Stimulated activated CD8-positive, alpha-beta memory T cell treated with anti-CD3 and anti-CD28 coated beads, Interleukin-15, amount 100 ng/mL, for 48 hours (primary cell): ENCODE results near the gene CD164L2.

Source experiments
- DNase-seq, 2 donors: peaks; one replicate each; pipeline ENCODE4 v3.0.0-alpha.2; 2020; ENCODE audit warnings: low read depth in 2 of 2

CD164L2 gene

DNA sequence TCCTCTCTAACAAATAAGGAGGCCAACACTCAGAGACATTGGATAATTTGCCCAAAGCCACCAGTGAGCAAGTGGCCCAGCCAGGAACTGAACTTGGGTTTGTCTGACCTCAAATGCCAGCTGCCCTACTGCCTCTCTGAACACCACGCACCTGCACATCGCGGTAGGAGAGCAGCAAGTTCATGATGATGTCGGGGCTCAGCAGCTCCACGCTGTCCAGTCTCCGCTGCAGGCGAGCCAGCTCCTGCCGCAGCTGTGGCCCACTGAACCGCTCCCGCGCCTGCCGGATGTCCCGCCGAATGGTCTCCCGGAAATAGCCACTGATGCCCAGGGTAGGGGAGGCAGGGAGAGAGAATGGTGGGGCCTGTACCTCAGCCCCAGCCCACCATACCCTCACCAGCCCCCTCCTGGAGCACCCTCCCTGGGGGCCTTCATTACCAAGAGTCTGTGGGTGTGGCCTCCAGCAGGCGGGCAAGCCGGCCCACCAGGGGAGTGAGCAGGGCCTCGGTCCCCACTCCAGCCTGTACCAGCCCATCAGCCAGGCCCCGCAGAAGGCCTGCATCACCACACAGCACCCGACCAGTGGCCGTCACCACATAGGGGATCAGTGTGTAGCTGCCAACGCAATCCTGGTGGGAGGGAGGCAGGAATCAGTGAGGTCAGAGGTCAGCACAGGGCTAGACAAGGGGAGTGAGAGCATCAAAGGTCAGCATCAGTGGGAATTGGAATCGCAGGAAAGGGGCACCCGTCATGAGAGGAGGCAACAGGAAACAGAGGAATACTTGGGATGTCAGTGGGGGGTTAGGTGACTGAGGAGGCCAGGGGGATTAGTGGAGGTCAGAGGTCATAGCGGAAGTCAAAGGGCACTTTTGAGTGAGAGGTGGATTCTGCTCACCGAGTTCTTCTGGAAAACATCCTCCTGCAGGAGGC, 19.1 kb downstream of the CD164L2 start:
- no peak for DNase-seq

DNA sequence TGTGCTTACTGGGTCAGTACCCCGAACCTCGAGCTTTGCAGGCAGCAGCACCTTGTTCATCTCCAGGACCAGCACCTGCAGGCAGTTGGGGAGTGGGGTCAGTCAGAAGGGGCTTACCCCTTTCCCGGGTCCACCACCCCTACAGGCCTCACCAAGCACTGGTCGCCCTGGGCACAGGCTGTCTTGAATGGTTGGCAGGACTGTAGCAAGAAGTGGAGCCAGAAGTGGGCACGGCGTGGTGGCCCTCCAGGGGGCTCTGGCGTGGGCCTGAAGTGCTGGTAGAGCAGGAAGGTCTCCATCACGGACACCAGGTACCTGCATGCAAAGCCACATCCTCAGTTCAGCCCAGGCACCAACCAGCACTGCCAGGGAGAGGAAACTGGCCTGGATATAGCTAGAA, 21.6 kb downstream of the CD164L2 start:
- no peak for DNase-seq

DNA sequence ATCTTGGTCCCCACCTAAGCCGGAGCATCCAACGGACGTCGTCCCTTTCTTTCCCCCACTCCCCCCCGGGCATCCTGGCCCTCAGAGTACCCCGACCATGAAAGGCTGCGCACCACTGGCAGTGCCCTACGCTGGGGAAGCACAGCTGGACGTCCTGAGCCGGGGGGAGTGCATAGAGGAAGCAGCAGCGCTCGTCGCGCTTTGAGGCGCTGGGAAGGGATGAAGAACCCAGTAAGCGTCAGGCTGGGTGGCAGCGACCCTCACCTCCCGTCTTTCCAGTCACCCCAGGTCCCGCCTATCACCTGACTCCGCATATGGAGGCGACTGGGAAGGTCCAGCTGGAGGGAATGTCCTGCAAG, 22.1 kb downstream of the CD164L2 start:
- DNase-seq, result no peak

DNA sequence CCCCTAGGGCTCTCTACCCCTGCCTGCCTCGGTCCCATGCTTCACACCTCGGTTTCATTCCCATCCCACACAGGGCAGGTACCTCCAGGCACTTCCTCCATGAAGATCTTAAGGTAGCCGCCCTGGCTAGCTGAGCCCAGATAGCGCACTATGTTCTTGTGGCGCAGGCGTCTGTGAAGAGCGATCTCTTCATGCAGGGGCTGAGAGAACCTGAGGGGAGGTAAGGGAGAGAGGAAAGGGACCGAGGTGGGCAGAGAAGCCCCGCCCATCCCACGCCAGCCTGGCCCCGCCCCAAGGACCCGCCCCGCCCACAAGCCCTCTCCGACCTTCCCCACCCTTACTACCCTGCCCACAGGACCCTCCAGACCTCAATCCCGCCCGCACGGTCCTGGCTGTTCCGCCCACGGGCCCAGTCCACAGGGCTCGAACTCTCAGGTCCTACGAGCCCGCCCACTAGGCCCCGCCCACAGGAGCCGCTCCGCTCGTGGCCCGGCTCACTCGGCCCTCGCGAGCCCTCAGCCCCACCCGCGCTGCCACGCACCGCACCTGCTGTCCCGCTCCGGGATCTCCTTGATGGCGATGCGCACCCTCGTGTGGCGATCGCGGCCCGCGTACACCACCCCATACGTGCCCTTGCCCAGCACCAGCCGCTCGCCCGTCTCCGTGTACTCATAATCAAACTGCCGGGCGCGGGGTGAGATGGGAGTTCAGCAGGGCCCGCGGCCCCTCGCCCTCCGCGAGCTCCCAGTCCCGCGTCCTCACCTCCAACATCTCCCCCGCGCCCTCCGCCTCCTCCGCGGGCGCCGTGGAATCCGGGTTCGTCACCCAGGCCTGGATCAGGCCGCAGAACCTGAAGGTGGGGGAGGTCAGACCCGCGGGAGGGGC, 22.7 kb downstream of the CD164L2 start:
- DNase-seq, result no peak

DNA sequence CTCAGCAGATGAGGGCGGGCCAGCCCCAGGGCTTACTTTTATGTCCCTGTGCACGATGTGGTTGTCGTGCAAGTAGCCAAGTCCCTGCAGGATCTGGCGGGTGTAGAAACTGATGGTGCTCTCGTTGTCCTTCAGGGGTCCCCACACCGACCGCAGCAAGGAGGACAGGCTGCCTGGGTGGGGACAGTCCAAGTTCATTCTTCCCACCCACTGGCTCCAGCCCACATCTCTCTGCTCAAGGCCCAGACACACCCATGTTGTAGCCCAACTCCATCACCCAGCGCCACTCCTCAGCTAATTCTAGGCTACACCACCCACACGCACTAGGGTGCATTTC, 23.3 kb downstream of the CD164L2 start:
- no peak for DNase-seq

DNA sequence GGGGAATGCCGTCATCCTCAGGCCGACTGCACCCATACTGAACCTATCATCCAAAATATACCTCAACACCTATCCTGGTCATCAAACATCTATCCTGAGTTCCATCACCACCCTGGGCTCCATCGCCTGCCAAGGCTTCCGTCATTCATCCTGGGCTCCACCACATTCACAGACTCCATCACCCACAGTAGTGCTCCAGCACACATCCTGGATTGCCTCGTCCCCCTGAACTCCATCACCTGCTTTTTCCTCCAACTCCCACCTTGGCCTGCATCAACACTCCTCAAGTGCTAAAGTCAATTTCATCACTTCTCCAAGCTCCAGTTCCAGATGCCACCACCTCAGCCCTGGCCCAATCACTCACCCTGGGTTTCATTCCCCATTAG, 24.2 kb downstream of the CD164L2 start:
- no peak for DNase-seq

DNA sequence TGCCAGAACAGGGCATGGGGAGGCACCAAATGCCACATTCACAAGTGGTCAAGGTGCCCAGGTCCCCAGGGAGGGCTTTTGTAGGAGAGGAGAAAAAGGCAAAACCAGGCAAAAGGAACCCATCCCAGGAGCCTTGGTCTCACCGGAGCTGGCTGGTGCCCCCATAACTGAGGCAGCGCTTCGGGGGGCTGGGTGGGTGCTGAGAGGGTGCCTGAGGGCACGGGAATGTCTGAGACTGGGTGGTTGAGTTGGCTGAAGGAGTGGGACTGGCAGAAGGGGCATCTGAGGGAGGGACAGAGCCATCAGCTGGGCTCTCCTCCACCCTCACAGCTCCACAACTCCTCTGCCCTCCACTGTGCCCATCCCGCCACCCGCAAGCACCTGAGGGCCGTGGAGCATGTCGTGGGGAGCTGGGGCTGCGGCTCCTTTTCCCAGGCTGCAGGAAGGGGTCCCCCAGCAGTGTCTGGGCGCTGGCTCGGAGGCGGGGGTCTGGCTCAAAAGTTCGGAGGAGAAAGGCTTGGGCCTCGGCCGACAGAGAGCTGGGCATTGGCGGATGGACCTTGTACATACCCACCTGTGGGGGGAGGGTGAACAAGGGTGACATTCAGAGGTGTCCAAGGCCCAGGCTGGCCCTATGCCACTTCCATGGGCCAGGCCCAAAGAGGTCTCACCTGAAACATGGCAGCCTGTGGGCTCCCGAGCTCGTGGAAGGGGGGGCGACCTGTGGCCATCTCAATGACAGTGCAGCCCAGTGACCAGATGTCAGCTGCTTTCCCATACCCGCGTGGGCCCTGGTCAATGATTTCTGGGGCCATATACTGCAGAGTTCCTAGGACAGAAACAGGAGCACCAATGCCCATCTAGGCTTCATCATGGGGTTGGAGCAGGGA, 24.9 kb downstream of the CD164L2 start:
- no peak for DNase-seq

DNA sequence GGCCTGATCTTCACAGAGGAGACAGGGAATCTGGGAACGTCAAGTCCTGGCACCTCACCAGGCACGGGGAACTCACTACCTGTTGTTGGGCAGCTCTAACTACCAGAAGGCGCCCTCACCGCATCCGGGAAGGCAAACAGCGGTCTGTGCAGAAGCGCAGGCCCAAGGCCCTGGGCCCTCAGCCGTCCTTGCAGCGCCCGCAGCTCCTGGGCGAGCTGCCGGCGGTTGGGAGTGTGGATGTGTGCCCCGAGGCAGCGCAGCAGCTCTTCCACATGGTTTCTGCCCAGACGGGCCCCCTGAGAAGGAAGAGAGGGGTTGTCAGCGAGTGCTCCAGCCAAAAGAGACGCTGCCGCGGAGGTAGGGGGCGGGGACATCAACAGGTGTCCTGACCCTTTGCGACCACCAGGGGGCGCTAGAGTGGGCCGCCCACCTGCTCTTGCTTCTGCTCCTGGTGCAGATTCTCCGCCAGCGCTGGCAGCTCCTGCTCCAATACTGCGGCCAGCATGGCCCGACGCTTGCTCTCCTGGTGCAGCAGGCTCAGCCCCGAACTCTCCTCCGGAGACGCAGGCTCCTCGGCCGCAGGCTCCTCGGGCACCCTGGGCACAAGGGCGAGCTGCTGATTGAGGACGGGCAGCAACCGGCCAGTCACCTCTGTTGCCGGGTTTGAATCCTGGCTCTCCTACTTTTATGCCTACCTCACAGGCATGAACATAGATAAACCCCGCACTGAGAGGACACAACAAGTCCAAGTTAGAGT, 25.7 kb downstream of the CD164L2 start:
- peak; percentile 65 to 68 for DNase-seq

DNA sequence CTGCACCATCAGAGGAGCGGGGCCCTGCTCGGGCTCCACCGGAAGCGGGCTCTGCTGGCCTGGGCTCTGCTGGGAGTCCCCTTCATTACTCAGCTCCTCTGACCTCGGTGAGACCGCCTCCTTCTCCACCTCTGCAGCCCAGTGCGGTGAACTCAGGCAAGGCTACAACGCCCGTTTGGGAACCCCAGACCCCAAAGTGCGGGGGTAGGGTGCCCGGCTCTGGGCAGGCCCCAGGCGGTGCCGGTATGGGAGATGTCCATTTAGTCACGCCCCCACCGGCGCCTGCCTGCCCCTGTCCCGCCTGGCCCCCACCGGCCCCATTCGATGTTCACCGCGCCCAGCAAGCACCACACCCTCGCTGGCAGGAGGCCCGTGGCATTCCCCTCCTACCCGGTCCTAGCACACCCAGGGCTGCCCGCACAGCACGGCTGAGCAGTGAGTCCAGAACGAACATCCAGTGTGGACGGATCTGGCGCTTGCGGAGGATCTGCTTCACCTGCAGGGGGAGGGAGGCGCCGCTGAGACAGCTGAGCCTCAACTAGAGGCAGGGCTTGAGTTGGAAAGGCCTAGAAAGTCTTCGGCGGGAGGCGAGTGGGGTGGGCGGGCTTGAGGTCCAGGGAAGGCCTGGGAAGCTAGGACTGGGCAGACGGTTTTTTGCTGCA, 26.4 kb downstream of the CD164L2 start:
- peak in 1 of 2 donors; percentile 41 for DNase-seq

DNA sequence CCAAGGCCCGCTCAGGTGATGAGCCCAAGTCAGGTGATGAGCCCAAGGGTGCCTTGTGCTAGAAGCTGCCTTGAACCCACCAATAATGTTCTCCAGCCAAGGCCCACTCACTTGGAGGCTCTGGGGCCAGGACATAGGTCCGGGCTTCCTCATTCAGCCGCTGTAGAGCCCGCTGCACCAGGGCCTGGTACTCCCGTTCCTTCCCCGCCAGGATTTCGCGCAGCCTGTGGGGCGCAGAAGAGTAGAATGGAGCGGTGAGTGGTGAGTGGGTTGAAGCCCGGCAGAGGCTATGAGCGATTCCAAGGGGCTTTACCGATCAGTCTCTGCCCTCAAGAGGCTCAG, 26.9 kb downstream of the CD164L2 start:
- DNase-seq, result no peak

DNA sequence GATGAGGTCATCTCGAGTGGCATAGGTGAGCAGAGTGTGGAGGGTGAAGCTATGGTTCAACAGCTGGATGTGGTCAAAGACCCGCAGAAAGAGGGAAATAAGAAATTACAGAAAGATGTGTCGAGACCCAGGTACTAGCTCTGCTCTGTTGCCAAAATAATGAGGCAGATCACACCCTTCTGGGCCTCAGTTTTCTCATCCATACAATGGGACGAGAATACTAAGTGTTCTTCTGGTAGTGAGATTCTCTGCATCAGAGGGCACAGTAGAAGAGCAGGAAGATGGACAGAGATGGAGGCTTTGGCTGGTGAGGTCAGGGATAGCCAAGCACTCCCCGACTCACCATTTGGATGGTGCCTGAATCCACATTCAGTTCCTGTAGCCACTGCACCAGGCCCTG, 27.4 kb downstream of the CD164L2 start:
- DNase-seq, result no peak

DNA sequence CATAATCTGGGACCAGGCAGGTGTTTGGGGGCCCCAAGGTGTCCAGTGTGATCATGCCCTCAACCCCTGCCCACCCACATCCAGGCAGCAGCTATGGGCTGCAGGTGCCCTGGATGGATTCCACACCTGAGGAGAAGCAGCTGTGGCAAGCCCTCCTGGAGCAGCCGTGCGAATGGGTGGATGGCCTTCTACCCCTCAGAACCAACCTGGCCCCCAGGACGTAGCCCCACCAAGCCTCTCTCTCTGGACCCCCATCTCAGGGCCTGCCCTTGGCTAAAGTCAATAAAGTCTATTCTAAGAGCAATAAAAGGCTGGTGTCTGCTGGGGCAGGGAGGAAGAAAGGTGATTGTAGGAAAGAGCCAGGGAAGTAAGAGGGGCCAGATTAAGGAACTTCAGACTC, 29.5 kb downstream of the CD164L2 start:
- DNase-seq, result no peak

DNA sequence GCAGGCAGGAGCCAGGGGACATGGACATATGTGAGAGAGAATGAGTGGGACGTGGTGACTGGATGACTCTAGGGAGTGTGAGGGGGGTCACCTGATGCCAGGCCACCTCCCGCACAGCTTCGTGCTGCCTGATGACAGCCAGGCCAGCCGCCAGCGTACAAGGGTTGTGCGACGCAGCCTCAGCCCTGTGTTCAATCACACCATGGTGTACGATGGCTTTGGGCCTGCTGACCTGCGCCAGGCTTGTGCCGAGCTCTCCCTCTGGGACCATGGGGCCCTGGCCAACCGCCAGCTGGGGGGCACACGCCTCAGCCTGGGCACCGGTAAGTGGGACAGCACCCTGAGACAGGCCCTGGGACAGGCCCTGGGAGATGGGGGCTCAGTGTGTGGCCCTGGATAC, 30.0 kb downstream of the CD164L2 start:
- no peak for DNase-seq

DNA sequence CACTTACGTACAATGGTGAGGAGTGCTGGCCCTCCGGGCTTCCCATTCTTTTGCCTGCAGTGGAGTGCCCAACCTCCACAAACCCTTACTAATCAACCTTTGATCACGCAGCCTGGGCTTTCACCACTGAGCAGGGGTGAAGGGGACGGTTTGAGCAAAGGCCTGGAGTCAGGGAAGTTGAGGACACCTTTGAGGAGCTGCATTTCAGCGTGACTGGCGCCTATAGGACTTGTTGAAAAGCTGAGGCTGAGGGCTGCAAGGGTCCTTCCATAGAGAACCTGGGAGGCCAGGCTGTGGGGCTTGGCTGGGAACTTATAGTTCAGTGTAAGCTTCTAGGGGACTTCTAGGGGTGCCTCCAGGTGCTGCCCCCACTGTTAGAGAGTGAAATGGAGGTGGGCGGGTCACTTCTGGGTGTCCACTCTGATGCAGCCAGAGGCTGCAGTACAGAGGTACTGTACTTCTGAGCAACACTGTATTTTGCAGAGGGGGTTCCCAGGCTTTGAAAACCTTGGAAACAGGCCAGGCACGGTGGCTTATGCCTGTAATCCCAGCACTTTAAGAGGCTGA, 31.5 kb downstream of the CD164L2 start:
- DNase-seq, result no peak

DNA sequence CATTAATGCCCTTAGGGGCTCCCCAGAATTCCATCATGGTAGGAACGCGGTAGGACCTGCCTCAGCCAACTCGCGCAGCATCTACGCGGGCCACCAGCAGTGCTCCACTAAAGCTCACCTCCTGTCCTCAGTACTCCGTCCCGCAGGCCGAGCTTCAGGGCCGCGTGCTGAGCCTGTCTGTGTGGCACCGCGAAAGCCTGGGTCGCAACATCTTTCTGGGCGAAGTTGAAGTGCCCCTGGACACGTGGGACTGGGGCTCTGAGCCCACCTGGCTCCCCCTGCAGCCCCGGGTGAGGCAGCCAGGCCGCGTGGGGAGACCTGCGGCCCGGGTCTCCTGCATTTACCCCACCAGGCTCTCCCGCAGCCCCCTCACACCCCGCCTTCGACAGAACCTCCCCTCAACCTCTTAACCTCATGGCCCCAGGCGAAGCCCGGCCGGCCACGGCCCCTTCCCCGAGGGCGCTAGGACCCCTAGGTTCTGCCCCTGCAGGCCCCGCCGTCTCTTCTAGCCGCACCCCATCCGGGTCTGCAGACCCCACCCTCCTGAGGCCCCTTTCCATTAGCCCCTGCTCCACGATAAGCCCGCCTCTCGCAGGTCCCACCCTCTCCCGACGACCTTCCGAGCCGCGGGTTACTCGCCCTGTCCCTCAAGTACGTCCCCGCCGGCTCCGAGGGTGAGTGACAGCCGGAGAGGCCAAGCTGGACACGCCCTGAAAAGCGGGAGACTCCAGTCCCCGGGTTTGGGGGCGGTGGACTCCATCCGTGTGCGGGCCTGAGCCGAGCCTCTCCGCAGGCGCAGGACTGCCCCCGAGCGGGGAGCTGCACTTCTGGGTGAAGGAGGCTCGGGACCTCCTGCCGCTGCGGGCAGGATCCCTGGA, 32.2 kb downstream of the CD164L2 start:
- no peak for DNase-seq

DNA sequence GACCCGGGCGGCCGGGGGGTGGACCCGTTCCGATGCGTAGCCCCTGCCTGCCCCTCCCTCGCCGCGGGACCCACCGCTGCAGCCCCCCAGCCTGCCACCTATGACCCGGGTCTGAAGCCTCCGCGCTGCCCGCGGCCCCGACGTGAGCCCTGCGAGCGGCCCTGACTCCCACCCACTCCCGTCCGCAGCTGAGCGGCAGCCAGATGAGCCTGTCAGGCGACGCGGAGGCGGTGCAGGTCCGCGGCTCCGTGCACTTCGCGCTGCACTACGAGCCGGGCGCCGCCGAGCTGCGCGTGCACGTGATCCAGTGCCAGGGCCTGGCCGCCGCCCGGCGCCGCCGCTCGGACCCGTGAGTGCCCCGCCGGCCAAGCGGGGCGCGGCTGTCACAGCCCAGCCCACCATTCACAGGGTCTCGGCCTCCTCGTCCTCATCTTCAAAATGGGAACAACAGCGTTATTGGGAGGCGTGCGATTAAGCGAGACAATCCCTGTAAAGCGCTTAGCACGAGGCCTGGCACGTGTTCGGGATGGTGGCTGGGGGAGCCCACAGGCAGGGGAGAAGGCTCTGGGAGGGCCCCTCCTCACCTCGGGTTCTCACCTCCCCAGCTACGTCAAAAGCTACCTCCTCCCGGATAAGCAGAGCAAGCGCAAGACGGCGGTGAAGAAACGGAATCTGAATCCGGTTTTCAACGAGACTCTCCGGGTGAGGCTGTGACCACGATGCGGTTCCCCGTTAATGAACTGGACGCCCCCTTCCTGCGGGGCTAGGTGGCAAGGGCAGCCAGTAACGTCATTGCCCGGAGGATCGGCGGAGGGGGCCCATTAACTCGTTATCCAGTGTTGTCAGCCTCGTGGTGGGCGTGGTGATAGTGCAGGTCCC, 33.1 kb downstream of the CD164L2 start:
- no peak for DNase-seq

DNA sequence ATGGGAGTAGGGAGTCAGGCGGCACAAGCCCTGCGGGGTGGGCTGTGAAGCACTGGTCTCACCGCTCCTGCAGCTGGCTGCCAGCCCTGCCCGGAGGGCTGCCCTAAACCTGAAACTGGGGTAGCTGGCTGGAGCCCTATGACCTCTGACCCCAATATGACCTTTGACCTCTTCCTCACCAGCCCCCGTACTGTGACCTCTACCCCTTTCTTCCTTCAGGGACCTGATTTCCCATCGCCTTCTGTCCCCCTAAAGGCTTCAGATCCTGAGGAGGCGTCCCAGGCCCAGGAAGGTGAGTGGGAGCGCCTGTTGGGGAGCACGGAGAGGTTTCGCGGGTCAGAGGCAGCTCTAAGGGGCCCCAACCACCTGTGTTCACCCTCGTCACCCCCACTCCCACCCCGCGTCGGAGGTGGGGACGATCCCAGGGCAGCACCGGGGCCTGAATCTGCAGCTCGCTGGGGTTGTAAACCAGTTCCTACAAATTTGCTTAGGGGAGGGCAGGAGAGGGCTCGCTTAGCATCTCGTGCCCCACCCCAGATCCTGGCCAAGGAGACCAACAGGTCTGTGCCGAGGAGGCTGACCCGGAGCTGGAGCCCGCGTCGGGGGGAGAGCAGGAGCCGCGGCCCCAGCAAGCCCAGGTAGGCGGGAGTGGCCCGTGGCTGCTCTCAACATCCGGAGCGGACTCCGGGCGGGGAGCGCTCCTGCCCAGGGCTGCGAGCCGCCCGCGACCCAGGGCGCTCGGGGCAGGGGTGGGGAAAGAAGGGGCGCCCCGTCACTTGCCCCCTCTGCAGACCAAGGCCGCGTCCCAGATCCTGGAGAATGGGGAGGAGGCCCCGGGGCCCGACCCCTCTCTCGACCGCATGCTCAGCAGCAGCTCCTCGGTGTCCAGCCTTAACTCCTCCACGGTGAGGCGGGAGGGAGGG, 34.0 kb downstream of the CD164L2 start:
- no peak for DNase-seq
